ENCODE results near the gene ABTB2. TPM values are rescaled to one million over a fixed set of nuclear protein-coding genes. Genes with fewer than 3 reads are reported as not detected.

Gene ABTB2
- polyA plus RNA-seq, 2 of the 4 experiments (the other 2 are of a cell fraction), result 8.9 to 15.4 TPM

DNA sequence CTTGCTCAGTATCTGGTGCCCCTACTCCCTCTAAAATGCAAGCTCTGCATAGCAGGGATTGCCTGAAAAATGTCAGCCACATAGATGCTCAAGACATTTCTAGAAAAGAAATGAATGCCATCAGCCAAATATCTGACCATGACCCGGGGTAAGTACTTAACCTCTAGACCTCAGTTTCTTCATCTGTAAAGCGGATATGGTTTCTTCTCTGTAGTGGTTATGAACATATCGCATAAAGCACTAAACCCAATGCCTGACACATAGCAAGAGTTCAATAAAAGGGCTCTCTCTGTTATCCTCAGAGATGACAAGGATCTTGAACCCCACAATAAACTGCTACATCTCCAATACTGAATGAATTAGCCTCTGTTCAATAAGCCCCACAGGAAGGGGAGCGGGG is 122.6 kb downstream of the ABTB2 start:
- TF ChIP-seq HOXA7 (CRISPR knock-in tag; IDR thresholded peaks at IDR 0.05) (no peak), RFX5 (IDR thresholded peaks at IDR 0.05) (no peak), PHF8 (IDR thresholded peaks at IDR 0.05; ENCODE audit: borderline replicate concordance, low read depth) (no peak), MYC (IDR thresholded peaks at IDR 0.05; ENCODE audit: borderline replicate concordance, low read length) (no peak)
- TF ChIP-seq, protein P1, sequence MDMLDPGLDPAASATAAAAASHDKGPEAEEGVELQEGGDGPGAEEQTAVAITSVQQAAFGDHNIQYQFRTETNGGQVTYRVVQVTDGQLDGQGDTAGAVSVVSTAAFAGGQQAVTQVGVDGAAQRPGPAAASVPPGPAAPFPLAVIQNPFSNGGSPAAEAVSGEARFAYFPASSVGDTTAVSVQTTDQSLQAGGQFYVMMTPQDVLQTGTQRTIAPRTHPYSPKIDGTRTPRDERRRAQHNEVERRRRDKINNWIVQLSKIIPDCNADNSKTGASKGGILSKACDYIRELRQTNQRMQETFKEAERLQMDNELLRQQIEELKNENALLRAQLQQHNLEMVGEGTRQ (IDR thresholded peaks at IDR 0.05), result no peak
- ChIA-PET CTCF (interaction anchor here (1.7 to 2.3 kb wide), 2 partner anchors 9 to 25 kb away, joined by 4 to 7 read pairs; no protein-coding TSS in a partner anchor), POLR2A (no interaction called here)
- Histone ChIP-seq H3K4me1 (peaks cover 51% of the 10 kb centered on the region), H3K4me2 (no peak overlapping the region), H3K4me3 (no peak overlapping the region), H3K27ac (peak overlapping the region in 1 of 2 experiments; percentile 91; a peak in 4 of 6 replicates), H3K9me3 (no peaks in the 10 kb centered on the region)
- DNase-seq (ENCODE audit: low read depth in 1 of 2, low spot score in 1 of 2) (no peak), ATAC-seq (no peak), FAIRE-seq (no peak)
- 66% methylated on average over 4 of the region's 4 CpGs for WGBS (ENCODE audit: missing lambda C conversion rate)

DNA sequence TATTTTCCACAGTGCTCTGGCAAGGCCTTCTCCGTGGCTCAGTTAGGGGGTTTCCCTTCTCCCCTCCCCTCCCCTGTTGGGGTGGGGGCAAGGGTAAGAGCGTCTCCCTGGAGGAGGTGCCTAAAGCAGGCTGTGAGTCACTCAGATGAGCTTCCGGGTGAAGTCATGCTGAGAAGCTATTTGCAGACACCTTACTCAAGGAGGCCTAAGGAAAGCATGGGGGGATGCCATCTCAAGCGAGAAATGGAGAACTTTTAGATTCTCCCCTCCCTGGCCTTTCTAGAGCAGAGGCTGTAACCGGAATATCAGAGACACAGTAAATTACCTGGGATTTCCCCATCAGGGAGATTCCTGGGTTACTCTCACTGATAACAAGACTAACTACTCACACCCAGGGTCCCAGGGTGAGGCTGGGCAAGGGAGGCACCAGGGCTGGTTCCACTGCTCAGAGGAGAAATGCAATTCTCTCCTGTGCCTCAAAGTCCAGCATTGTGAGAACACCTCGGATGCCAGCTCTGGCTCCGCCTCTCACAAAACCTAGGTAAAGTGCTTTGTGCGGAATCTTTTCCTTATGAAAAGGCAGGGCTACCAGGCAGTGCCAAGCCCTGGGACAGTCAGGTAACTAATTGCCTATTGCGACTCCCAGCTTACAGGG is 123.6 kb downstream of the ABTB2 start:
- Histone ChIP-seq H3K9me3 (no peaks in the 10 kb centered on the region), H3K27ac (peak overlapping the region; percentile 78 to 91), H3K4me2 (peak overlapping the region; percentile 81), H3K4me3 (0 out of 3 replicates have a peak overlapping the region, but pooled peaks have one; percentile 1), H3K4me1 (peaks cover 44% of the 10 kb centered on the region)
- DNase-seq (ENCODE audit: low read depth in 1 of 2, low spot score in 1 of 2) (peak in 1 of 2 experiments; percentile 84), FAIRE-seq (no peak), ATAC-seq (peak; percentile 93 to 94)
- ChIA-PET CTCF (interaction anchor here (0.6 to 1.7 kb wide), 4 partner anchors 15 to 60 kb away, joined by 3 to 6 read pairs (median 4); no protein-coding TSS in a partner anchor), POLR2A (interaction anchor here (1.2 to 1.3 kb wide), 3 partner anchors 9 to 84 kb away, joined by 3 to 7 read pairs (median 4); no protein-coding TSS in a partner anchor)
- WGBS (ENCODE audit: missing lambda C conversion rate), result 35% methylated on average over 9 of the region's 9 CpGs
- peak; percentile 71; the same call in 1 of the 2 replicates for TF ChIP-seq MAZ (IDR thresholded peaks at IDR 0.05; ENCODE audit: borderline replicate concordance, low read depth, low read length)
- TF ChIP-seq KDM1A (IDR thresholded peaks at IDR 0.05; ENCODE audit: low read depth), result no peak
- TF ChIP-seq FOSL2 (IDR thresholded peaks at IDR 0.05), result peak; percentile 56
- TF ChIP-seq FOSL2 (CRISPR knock-in tag; IDR thresholded peaks at IDR 0.05), result peak; percentile 82
- peak; percentile 38; the same call in 1 of the 2 replicates for TF ChIP-seq JUNB (IDR thresholded peaks at IDR 0.05)
- no peak for TF ChIP-seq POLR2A (IDR thresholded peaks at IDR 0.05; ENCODE audit: low read length)

DNA sequence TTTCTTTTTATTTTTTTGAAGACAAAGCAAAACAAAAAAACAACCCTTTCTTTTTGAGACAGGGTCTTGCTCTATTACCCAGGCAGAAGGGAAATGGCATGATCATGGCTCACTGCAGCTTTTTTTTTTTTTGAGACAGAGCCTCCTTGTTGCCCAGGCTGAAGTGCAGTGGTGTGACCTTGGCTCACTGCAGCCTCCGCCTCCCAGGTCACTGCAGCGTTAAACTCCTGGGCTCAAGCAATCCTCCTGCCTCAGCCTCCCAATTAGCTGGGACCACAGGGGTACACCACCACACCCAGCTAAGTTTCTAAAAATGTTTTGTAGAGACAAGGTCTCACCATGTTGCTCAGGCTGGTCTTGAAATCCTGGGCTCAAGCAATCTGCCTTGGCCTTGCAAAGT is 124.6 kb downstream of the ABTB2 start:
- Histone ChIP-seq H3K4me1 (peaks cover 34% of the 10 kb centered on the region), H3K4me3 (no peak overlapping the region), H3K9me3 (no peaks in the 10 kb centered on the region), H3K4me2 (no peak overlapping the region; the same call in 2 of the 3 replicates), H3K27ac (peak overlapping the region in 1 of 2 experiments; percentile 42; a peak in 3 of 6 replicates)
- DNase-seq (ENCODE audit: low read depth in 1 of 2, low spot score in 1 of 2), result no peak
- TF ChIP-seq EHMT2 (IDR thresholded peaks at IDR 0.05; ENCODE audit: low read depth), result no peak
- no peak for TF ChIP-seq HOXA7 (CRISPR knock-in tag; IDR thresholded peaks at IDR 0.05)
- no peak for TF ChIP-seq KDM1A (IDR thresholded peaks at IDR 0.05; ENCODE audit: low read depth)
- TF ChIP-seq, protein P2, sequence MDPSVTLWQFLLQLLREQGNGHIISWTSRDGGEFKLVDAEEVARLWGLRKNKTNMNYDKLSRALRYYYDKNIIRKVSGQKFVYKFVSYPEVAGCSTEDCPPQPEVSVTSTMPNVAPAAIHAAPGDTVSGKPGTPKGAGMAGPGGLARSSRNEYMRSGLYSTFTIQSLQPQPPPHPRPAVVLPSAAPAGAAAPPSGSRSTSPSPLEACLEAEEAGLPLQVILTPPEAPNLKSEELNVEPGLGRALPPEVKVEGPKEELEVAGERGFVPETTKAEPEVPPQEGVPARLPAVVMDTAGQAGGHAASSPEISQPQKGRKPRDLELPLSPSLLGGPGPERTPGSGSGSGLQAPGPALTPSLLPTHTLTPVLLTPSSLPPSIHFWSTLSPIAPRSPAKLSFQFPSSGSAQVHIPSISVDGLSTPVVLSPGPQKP (IDR thresholded peaks at IDR 0.05; ENCODE audit: low read depth, low read length), result no peak
- TF ChIP-seq, protein P3, sequence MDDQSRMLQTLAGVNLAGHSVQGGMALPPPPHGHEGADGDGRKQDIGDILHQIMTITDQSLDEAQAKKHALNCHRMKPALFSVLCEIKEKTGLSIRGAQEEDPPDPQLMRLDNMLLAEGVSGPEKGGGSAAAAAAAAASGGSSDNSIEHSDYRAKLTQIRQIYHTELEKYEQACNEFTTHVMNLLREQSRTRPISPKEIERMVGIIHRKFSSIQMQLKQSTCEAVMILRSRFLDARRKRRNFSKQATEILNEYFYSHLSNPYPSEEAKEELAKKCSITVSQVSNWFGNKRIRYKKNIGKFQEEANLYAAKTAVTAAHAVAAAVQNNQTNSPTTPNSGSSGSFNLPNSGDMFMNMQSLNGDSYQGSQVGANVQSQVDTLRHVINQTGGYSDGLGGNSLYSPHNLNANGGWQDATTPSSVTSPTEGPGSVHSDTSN (IDR thresholded peaks at IDR 0.05), result no peak
- no peak for TF ChIP-seq SREBF2 (IDR thresholded peaks at IDR 0.05)
- TF ChIP-seq, protein P4, sequence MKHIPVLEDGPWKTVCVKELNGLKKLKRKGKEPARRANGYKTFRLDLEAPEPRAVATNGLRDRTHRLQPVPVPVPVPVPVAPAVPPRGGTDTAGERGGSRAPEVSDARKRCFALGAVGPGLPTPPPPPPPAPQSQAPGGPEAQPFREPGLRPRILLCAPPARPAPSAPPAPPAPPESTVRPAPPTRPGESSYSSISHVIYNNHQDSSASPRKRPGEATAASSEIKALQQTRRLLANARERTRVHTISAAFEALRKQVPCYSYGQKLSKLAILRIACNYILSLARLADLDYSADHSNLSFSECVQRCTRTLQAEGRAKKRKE (CRISPR knock-in tag; IDR thresholded peaks at IDR 0.05; ENCODE audit: low read depth), result no peak
- no peak for TF ChIP-seq PHF8 (IDR thresholded peaks at IDR 0.05; ENCODE audit: borderline replicate concordance, low read depth)
- TF ChIP-seq KDM5A (IDR thresholded peaks at IDR 0.05), result no peak
- TF ChIP-seq MYC (IDR thresholded peaks at IDR 0.05; ENCODE audit: borderline replicate concordance, low read length), result no peak
- no peak for ATAC-seq
- ChIA-PET CTCF (interaction anchor here (0.6 to 1.1 kb wide), 2 partner anchors 12 to 60 kb away, joined by 4 to 6 read pairs; no protein-coding TSS in a partner anchor), POLR2A (interaction anchor here (1.2 kb wide), 2 partner anchors 10 to 85 kb away, joined by 4 to 7 read pairs; no protein-coding TSS in a partner anchor)
- 97% methylated on average over 2 of the region's 2 CpGs for WGBS (ENCODE audit: missing lambda C conversion rate)
- FAIRE-seq, result no peak

Measured in A549 (cell line).